Measurements from ENCODE around the gene AKAP14. TPM values are rescaled to one million over a fixed set of nuclear protein-coding genes. Genes with fewer than 3 reads are reported as not detected.
A peak's percentile ranks its signal among the peaks of the same experiment; 100 is the strongest.

AKAP14 gene
- total and polyA plus RNA-seq, 8 donors, result not detected

DNA sequence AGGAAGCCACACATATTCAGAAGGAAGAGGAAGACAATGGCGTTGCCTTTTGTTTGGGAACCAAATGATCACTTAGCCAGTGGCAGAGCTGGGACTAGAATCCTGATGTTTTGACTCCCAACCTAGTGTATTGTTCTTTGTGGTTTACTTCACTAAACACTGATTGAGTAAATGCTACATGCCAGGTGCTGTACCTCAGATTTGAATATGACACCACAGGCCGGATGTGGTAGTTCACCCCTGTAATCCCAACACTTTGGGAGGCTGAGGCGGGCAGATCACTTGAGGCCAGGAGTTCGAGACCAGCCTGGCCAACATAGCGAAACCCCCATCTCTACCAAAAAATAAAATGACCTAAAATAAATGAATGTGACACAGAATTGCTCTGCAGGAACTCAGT, 15.6 kb upstream of the AKAP14 start:
- intact Hi-C loops (cut with DNase I; ENCODE audit: low total_unique reads), result no loop called here
- H3K4me3 ChIP-seq, result no peak overlapping the region
- DNase-seq, result no peak
- H3K36me3 ChIP-seq, result peaks cover 0 to 33% (median 27%) of the 10 kb centered on the region in 4 donors
- no peaks in the 10 kb centered on the region for H3K27me3 ChIP-seq
- H3K9me3 ChIP-seq, result no peaks in the 10 kb centered on the region
- no peak overlapping the region for H3K27ac ChIP-seq
- 70 to 84% (median 73%) methylated on average over 5 of the region's 5 CpGs for WGBS, 5 donors
- TF ChIP-seq, protein P1, sequence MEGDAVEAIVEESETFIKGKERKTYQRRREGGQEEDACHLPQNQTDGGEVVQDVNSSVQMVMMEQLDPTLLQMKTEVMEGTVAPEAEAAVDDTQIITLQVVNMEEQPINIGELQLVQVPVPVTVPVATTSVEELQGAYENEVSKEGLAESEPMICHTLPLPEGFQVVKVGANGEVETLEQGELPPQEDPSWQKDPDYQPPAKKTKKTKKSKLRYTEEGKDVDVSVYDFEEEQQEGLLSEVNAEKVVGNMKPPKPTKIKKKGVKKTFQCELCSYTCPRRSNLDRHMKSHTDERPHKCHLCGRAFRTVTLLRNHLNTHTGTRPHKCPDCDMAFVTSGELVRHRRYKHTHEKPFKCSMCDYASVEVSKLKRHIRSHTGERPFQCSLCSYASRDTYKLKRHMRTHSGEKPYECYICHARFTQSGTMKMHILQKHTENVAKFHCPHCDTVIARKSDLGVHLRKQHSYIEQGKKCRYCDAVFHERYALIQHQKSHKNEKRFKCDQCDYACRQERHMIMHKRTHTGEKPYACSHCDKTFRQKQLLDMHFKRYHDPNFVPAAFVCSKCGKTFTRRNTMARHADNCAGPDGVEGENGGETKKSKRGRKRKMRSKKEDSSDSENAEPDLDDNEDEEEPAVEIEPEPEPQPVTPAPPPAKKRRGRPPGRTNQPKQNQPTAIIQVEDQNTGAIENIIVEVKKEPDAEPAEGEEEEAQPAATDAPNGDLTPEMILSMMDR (IDR thresholded peaks at IDR 0.05), result no peak
- TF ChIP-seq EP300 (IDR thresholded peaks at IDR 0.05), result no peak
- TF ChIP-seq POLR2A (IDR thresholded peaks at IDR 0.05), result no peak
- no peak for TF ChIP-seq POLR2AphosphoS5 (IDR thresholded peaks at IDR 0.05)
- H3K4me1 ChIP-seq, result no peaks in the 10 kb centered on the region

DNA sequence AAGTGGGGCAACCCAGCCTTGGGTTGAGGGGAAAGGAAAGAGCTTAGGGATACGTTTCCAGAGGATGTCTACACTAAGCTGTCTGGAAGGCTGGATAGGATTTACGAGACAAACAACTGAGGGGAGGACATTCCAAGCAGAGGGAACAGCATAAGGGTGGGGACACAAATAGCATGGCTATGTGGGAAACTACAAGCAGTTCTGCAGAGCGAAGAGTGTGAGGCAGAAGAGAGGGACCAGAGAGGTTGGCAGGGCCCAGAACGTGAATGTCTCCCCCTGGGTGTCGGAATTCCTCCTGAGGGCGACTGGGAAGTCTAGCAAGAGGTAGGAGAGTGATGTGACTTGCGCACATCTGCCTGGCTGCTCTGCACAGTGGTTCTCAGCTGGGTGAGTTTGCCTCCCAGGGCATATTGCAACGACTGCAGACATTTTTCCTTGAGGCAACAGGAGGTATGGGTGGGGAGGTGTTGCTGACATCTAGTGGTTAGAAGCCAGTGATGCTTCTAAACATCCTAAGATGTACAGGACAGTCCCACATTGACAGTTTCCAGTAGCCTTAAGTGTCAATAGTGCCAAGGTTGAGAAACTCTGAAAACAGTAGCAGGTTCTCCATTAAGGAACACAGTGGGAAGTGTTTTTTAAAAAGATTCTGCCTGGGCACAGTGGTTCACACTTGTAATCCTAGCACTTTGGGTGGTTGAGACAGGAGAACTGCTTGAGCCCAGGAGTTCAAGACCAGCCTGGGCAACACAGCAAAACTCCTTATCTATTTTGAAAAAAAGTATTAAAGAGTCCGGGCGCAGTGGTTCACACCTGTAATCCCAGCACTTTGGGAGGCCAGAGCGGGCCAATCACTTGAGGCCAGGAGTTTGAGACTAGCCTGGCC, 14.9 kb upstream of the AKAP14 start:
- intact Hi-C loops (cut with DNase I; ENCODE audit: low total_unique reads), result no loop called here
- 54 to 60% (median 55%) methylated on average over 11 of the region's 11 CpGs for WGBS, 5 donors

DNA sequence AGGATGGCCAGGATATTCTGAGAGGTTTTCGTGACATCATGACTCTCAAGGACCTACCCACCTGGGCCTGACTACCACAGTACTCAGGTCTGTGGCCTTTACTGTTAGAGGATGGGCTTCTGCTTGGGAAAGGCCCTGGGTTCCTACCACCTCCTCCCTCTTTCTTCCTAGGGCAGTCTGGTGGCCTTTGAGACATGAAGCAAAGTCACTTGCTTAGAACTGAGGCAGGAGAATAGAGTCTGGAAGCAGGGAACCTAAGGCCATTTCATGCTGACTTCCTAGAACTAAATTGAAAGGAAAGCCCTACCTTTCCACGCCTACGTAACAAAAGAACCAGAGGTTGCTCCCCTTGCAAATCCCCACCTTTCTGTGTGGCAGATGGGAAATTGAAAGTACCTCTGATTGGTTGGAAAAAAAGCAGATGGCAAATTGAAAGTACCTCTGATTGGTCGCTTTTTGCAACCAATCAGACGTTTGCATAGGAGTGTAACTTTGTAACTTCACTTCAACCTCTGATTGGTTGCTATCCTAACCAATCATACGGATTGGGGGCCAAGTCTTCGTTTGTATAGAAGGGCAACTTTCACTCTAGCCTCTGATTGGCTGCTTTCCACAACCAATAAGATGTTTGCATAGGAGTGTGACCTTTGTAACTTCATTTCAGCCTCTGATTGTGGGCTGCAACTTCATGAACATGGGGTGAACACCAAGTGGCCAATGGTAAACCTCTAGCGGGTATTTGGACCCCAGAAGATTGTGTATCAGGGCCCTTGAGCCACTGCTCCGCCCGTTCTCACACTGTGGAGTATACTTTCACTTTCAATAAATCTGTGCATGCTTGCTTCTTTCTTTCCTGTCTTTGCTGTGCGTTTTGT, 9.9 kb upstream of the AKAP14 start:
- Histone ChIP-seq H3K27ac (peak overlapping the region in 3 of 5 donors; percentile 14 to 43 (median 30)), H3K9me3 (peaks cover 0 to 3% (median 0%) of the 10 kb centered on the region in 4 donors), H3K4me3 (peak overlapping the region; percentile 7 to 28 (median 20)), H3K4me1 (peaks cover 0 to 6% (median 0%) of the 10 kb centered on the region in 4 donors), H3K36me3 (no peaks in the 10 kb centered on the region), H3K27me3 (peaks cover 0 to 11% (median 0%) of the 10 kb centered on the region in 3 donors)
- intact Hi-C loops (cut with DNase I; ENCODE audit: low total_unique reads), result no loop called here
- WGBS, 5 donors, result 51 to 71% (median 66%) methylated on average over 11 of the region's 11 CpGs
- TF ChIP-seq POLR2A (IDR thresholded peaks at IDR 0.05), result no peak
- TF ChIP-seq POLR2AphosphoS5 (IDR thresholded peaks at IDR 0.05), result no peak
- TF ChIP-seq EP300 (IDR thresholded peaks at IDR 0.05), result no peak
- TF ChIP-seq, protein P1 (IDR thresholded peaks at IDR 0.05), result no peak
- DNase-seq, result no peak

More for the DNA sequence above, 14.9 kb upstream of the AKAP14 start:
- Histone ChIP-seq H3K9me3 (no peaks in the 10 kb centered on the region), H3K27ac (no peak overlapping the region), H3K4me1 (no peaks in the 10 kb centered on the region), H3K27me3 (no peaks in the 10 kb centered on the region), H3K36me3 (peaks cover 0 to 28% (median 21%) of the 10 kb centered on the region in 4 donors), H3K4me3 (no peak overlapping the region)
- TF ChIP-seq POLR2AphosphoS5 (IDR thresholded peaks at IDR 0.05) (peak in 1 of 3 donors; percentile 8), POLR2A (IDR thresholded peaks at IDR 0.05) (no peak), EP300 (IDR thresholded peaks at IDR 0.05) (no peak)
- TF ChIP-seq, protein P1 (IDR thresholded peaks at IDR 0.05), result peak in 5 of 7 experiments; percentile 17 to 39 (median 35)
- DNase-seq, result peak in 1 of 2 donors; percentile 72

Measured in stomach (tissue), 9 donors.